IMR-90 (cell line): ENCODE results near the gene OR13G1. TPM values are rescaled to one million over a fixed set of nuclear protein-coding genes. Genes with fewer than 3 reads are reported as not detected.

Experiments
- ATAC-seq: fragments of 200-7000 bp; cut with Tn5 transposase; 2 replicates; pipeline ENCODE4 v1.9.1; 2020; ENCODE audit warnings: low read depth, mild to moderate bottlenecking, moderate library complexity
- BruUV-seq: library from RNA; stranded (reverse); fragments of 400-500 nt; replicated peaks from 2 replicates; lab custom pipeline; 2021; lab: Mats Ljungman, UMichigan
- CTCF ChIA-PET: fragments of 300-600 bp; formaldehyde crosslinking; extraction: SDS; loops from one replicate; lab custom pipeline; 2021; ENCODE audit warnings: antibody characterized with exemption; lab: Yijun Ruan, JAX
- POLR2A ChIA-PET: fragments of 300-600 bp; sonication (Branson Sonifier 250); formaldehyde crosslinking; loops from one replicate; lab custom pipeline; 2022; ENCODE audit warnings: antibody characterized with exemption; ENCODE audit not compliant: unreplicated experiment; lab: Charles Lee
- DNase-seq: peaks from one replicate; pipeline ENCODE4 v3.0.0; 2013
- H2AFZ ChIP-seq: replicated peaks from 2 replicates; pipeline ENCODE3; 2013; ENCODE audit warnings: low read length, mild to moderate bottlenecking; ENCODE audit not compliant: poor library complexity
- H2AK5ac ChIP-seq: 2 replicates; pipeline ENCODE4 v1.6.1; 2013; ENCODE audit warnings: low read depth, low read length, inconsistent platforms
- H2AK9ac ChIP-seq: replicated peaks from 2 replicates; pipeline ENCODE3; 2013; ENCODE audit warnings: mild to moderate bottlenecking, low read depth, low read length, moderate library complexity; ENCODE audit not compliant: poor library complexity
- H2BK120ac ChIP-seq: 2 replicates; pipeline ENCODE4 v1.6.1; 2013; ENCODE audit warnings: low read depth, low read length, inconsistent platforms
- H2BK15ac ChIP-seq: 3 replicates; pipeline ENCODE4 v1.6.1; 2013; ENCODE audit warnings: low read depth, low read length, inconsistent platforms
- H2BK20ac ChIP-seq: 2 replicates; pipeline ENCODE4 v1.6.1; 2013; ENCODE audit warnings: low read depth, mild to moderate bottlenecking, inconsistent platforms, low read length, moderate library complexity
- H2BK5ac ChIP-seq: 2 replicates; pipeline ENCODE4 v1.6.1; 2013; ENCODE audit warnings: mild to moderate bottlenecking, low read depth, low read length, inconsistent platforms; ENCODE audit not compliant: poor library complexity, severe bottlenecking
- H3K14ac ChIP-seq: replicated peaks from 2 replicates; pipeline ENCODE4 v1.6.1; 2013; ENCODE audit warnings: low read depth, low read length, inconsistent platforms
- H3K18ac ChIP-seq: 2 replicates; pipeline ENCODE4 v1.6.1; 2013; ENCODE audit warnings: low read depth, low read length, control low read depth
- H3K23ac ChIP-seq: 2 replicates; pipeline ENCODE4 v1.6.1; 2013; ENCODE audit warnings: low read depth, low read length, inconsistent platforms
- H3K27ac ChIP-seq: 2 replicates; pipeline ENCODE4 v1.5.1; 2013; ENCODE audit warnings: mild to moderate bottlenecking, control low read depth, low read length; ENCODE audit not compliant: insufficient read depth
- H3K27me3 ChIP-seq: 2 replicates; pipeline ENCODE4 v1.6.1; 2013; ENCODE audit warnings: low read length; ENCODE audit not compliant: control insufficient read depth, insufficient read depth
- H3K36me3 ChIP-seq: 2 replicates; pipeline ENCODE4 v1.6.1; 2013; ENCODE audit warnings: low read length, mixed read lengths; ENCODE audit not compliant: control insufficient read depth, insufficient read depth
- H3K4ac ChIP-seq: 2 replicates; pipeline ENCODE4 v1.6.1; 2013; ENCODE audit warnings: low read depth, low read length, inconsistent platforms
- H3K4me1 ChIP-seq: 2 replicates; pipeline ENCODE4 v1.6.1; 2013; ENCODE audit warnings: low read length, mixed read lengths; ENCODE audit not compliant: control insufficient read depth, insufficient read depth
- H3K4me2 ChIP-seq: 2 replicates; pipeline ENCODE4 v1.6.1; 2013; ENCODE audit warnings: low read depth, mild to moderate bottlenecking, control low read depth, low read length, moderate library complexity
- H3K4me3 ChIP-seq: 2 replicates; pipeline ENCODE4 v1.5.1; 2013; ENCODE audit warnings: low read depth, mild to moderate bottlenecking, control low read depth, low read length, moderate library complexity; ENCODE audit not compliant: insufficient read depth
- H3K56ac ChIP-seq: 2 replicates; pipeline ENCODE4 v1.6.1; 2013; ENCODE audit warnings: low read length, inconsistent platforms; ENCODE audit not compliant: insufficient read depth; ENCODE audit errors: extremely low read depth
- H3K79me1 ChIP-seq, 2 experiments: 2 replicates each; pipeline ENCODE4 v1.6.1; 2013; ENCODE audit warnings: low read length in 2 of 2, inconsistent platforms in 1 of 2, low read depth in 1 of 2
- H3K9ac ChIP-seq: 2 replicates; pipeline ENCODE4 v1.6.1; 2013; ENCODE audit warnings: low read depth, low read length, control low read depth
- H3K9me1 ChIP-seq: 2 replicates; pipeline ENCODE4 v1.6.1; 2013; ENCODE audit warnings: low read length, inconsistent platforms; ENCODE audit not compliant: insufficient read depth
- H3K9me3 ChIP-seq: 2 replicates; pipeline ENCODE4 v1.6.1; 2013; ENCODE audit warnings: low read length; ENCODE audit not compliant: control insufficient read depth, insufficient read depth
- H4K20me1 ChIP-seq: 2 replicates; pipeline ENCODE4 v1.6.1; 2013; ENCODE audit warnings: low read length, inconsistent platforms; ENCODE audit not compliant: insufficient read depth
- H4K5ac ChIP-seq: 2 replicates; pipeline ENCODE4 v1.6.1; 2013; ENCODE audit warnings: mild to moderate bottlenecking, low read depth, low read length, control low read depth
- H4K8ac ChIP-seq, 2 experiments: 2 replicates each; pipeline ENCODE4 v1.6.1; 2013; ENCODE audit warnings: low read depth in 2 of 2, low read length in 2 of 2, control low read depth in 1 of 2, inconsistent platforms in 1 of 2
- H4K91ac ChIP-seq: 2 replicates; pipeline ENCODE4 v1.6.1; 2013; ENCODE audit warnings: low read depth, low read length, inconsistent platforms; ENCODE audit not compliant: insufficient read depth
- BHLHE40 ChIP-seq: fragments of 150-350 bp; IDR thresholded peaks from 2 replicates; pipeline ENCODE4 v1.6.1; 2016; ENCODE audit warnings: mild to moderate bottlenecking, low read depth, low read length
- CEBPB ChIP-seq: IDR thresholded peaks from 2 replicates; pipeline ENCODE4 v1.6.1; 2012; ENCODE audit warnings: low read depth, low read length, improper control_type of control experiment
- CHD1 ChIP-seq: IDR thresholded peaks from 2 replicates; pipeline ENCODE4 v1.6.1; 2012; ENCODE audit warnings: low read depth, low read length, improper control_type of control experiment
- FOS ChIP-seq: fragments of 150-350 bp; IDR thresholded peaks from 2 replicates; pipeline ENCODE4 v1.6.1; 2016; ENCODE audit warnings: low read depth, low read length
- MAFK ChIP-seq: IDR thresholded peaks from 2 replicates; pipeline ENCODE4 v1.6.1; 2012; ENCODE audit warnings: low read depth, low read length, improper control_type of control experiment
- MAZ ChIP-seq: IDR thresholded peaks from 2 replicates; pipeline ENCODE4 v1.6.1; 2012; ENCODE audit warnings: low read depth, mild to moderate bottlenecking, low read length, improper control_type of control experiment, moderate library complexity, borderline replicate concordance
- MXI1 ChIP-seq: IDR thresholded peaks from 2 replicates; pipeline ENCODE4 v1.6.1; 2012; ENCODE audit warnings: low read depth, mild to moderate bottlenecking, low read length, moderate library complexity, borderline replicate concordance
- NFE2L2 ChIP-seq: fragments of 150-350 bp; IDR thresholded peaks from 2 replicates; pipeline ENCODE4 v1.6.1; 2016; ENCODE audit warnings: low read depth, mild to moderate bottlenecking, low read length
- POLR2A ChIP-seq: IDR thresholded peaks from 2 replicates; pipeline ENCODE4 v1.6.1; 2012; ENCODE audit warnings: mild to moderate bottlenecking, low read depth, low read length
- RAD21 ChIP-seq: IDR thresholded peaks from 2 replicates; pipeline ENCODE4 v1.6.1; 2012; ENCODE audit warnings: low read length, improper control_type of control experiment
- RCOR1 ChIP-seq: IDR thresholded peaks from 2 replicates; pipeline ENCODE4 v1.6.1; 2012; ENCODE audit warnings: mild to moderate bottlenecking, low read length, improper control_type of control experiment; ENCODE audit not compliant: insufficient replicate concordance
- RFX5 ChIP-seq: IDR thresholded peaks from 2 replicates; pipeline ENCODE4 v1.8.0; 2012; ENCODE audit warnings: low read depth, mild to moderate bottlenecking, low read length, moderate library complexity
- SMC3 ChIP-seq: fragments of 150-350 bp; IDR thresholded peaks from 2 replicates; pipeline ENCODE4 v1.6.1; 2016; ENCODE audit warnings: low read depth, mild to moderate bottlenecking, antibody characterized with exemption, low read length, moderate library complexity
- WGBS, 2 experiments: methylation state at CpG; one replicate each; pipeline versions ENCODE4 v1.1.5 to v1.1.7; 2013; ENCODE audit warnings: missing lambda C conversion rate in 2 of 2; ENCODE audit not compliant: insufficient read length in 1 of 2; ENCODE audit errors: extremely low coverage in 2 of 2; 5-methylcytosine and 5-hydroxymethylcytosine counted together
- dilution Hi-C: fragments of 300-500 bp; cut with HindIII; formaldehyde crosslinking; loops from one replicate; pipeline ENCODE4 v1.14.3; 2018; ENCODE audit warnings: low sequenced_read_pairs; ENCODE audit not compliant: unreplicated experiment
- in situ Hi-C: fragments of 300-500 bp; cut with MboI; formaldehyde crosslinking; loops from 3 replicates; pipeline ENCODE4 v1.14.3; 2019; ENCODE audit warnings: low sequenced_read_pairs, inconsistent platforms, mixed read lengths
- intact Hi-C: fragments of 100-400 bp; cut with micrococcal nuclease; formaldehyde crosslinking; loops from 2 replicates; pipeline ENCODE4 v1.10.0; 2022
- polyA plus RNA-seq, 3 experiments: library from polyadenylated mRNA; depleted of rRNA; stranded (reverse); fragments of >200 nt; gene quantifications; 2 replicates each; pipeline ENCODE4 v1.2.3, GENCODE V29; 2012; ENCODE audit warnings: low replicate concordance in 1 of 3
- total RNA-seq: library from RNA; depleted of rRNA; stranded (reverse); fragments of >200 nt; gene quantifications from 2 replicates; pipeline ENCODE4 v1.2.3, GENCODE V29; 2012
- TF ChIP-seq, protein P1 (sequence below): fragments of 150-350 bp; IDR thresholded peaks from 2 replicates; pipeline ENCODE4 v1.6.1; 2017; ENCODE audit warnings: mild to moderate bottlenecking, antibody characterized with exemption, low read length, low read depth
- TF ChIP-seq, protein P2 (sequence below): conservative IDR thresholded peaks from 2 replicates; pipeline ENCODE4 v1.5.1; 2012; ENCODE audit warnings: mild to moderate bottlenecking, low read depth, low read length, improper control_type of control experiment
- TF ChIP-seq, protein P3 (sequence below): fragments of 150-350 bp; IDR thresholded peaks from 2 replicates; pipeline ENCODE4 v1.6.1; 2016; ENCODE audit warnings: low read depth, mild to moderate bottlenecking, low read length, moderate library complexity, borderline replicate concordance

OR13G1 gene
- total and polyA plus RNA-seq, 2 of the 4 experiments (the other 2 are of a cell fraction), result not detected

DNA sequence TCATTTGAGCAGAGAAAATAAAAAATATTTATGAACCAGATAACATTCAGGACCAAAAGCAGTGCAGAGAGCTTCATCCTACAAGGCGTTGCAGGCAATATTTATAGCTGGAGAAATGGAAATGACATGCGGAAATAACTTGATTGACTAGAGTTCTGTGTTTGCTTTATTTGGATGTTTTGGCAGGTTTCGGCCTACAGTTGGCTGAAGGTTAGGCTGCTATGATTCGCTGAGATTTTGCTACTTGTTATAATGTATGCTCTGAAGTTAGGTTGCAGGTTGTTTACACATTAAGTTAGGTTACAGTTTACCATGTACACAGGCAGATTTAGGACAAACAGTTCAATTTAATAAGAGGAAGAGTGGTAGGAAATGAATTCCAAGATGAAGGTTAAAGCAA is 632 bp upstream of the OR13G1 start:
- Histone ChIP-seq H4K5ac (no peak overlapping the region), H4K20me1 (no peaks in the 10 kb centered on the region), H2AK9ac (no peak overlapping the region), H3K9me1 (no peaks in the 10 kb centered on the region), H3K36me3 (no peaks in the 10 kb centered on the region), H3K9ac (no peak overlapping the region), H3K14ac (no peak overlapping the region), H3K4me1 (no peaks in the 10 kb centered on the region), H2BK15ac (no peak overlapping the region), H3K4ac (no peak overlapping the region), H4K8ac (no peak overlapping the region), H3K23ac (no peak overlapping the region), H3K4me3 (no peak overlapping the region), H3K56ac (no peak overlapping the region), H3K9me3 (peaks cover 2% of the 10 kb centered on the region; the same call in 1 of the 2 replicates), H2BK20ac (no peak overlapping the region), H3K4me2 (no peak overlapping the region), H2BK5ac (no peak overlapping the region), H3K18ac (no peak overlapping the region), H2AK5ac (no peak overlapping the region), H4K91ac (no peak overlapping the region), H2BK120ac (no peak overlapping the region), H3K79me1 (no peaks in the 10 kb centered on the region), H3K27ac (no peak overlapping the region), H2AFZ (no peak overlapping the region), H3K27me3 (no peaks in the 10 kb centered on the region)
- intact Hi-C loops, result no loop called here
- DNase-seq (no peak), ATAC-seq (no peak)
- POLR2A ChIA-PET, result no interaction called here
- dilution Hi-C loops, result no loop called here
- CTCF ChIA-PET, result no interaction called here
- no TSS peak for BruUV-seq
- WGBS, 2 experiments, result no CpG with 5 or more reads among the region's 4 CpGs
- no peak for TF ChIP-seq MAZ
- no peak for TF ChIP-seq BHLHE40
- no peak for TF ChIP-seq RFX5
- TF ChIP-seq CHD1, result no peak
- TF ChIP-seq MAFK, result no peak
- TF ChIP-seq SMC3, result no peak
- TF ChIP-seq RCOR1, result no peak
- TF ChIP-seq, protein P1, sequence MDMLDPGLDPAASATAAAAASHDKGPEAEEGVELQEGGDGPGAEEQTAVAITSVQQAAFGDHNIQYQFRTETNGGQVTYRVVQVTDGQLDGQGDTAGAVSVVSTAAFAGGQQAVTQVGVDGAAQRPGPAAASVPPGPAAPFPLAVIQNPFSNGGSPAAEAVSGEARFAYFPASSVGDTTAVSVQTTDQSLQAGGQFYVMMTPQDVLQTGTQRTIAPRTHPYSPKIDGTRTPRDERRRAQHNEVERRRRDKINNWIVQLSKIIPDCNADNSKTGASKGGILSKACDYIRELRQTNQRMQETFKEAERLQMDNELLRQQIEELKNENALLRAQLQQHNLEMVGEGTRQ, result no peak
- no peak for TF ChIP-seq CEBPB
- TF ChIP-seq, protein P2, sequence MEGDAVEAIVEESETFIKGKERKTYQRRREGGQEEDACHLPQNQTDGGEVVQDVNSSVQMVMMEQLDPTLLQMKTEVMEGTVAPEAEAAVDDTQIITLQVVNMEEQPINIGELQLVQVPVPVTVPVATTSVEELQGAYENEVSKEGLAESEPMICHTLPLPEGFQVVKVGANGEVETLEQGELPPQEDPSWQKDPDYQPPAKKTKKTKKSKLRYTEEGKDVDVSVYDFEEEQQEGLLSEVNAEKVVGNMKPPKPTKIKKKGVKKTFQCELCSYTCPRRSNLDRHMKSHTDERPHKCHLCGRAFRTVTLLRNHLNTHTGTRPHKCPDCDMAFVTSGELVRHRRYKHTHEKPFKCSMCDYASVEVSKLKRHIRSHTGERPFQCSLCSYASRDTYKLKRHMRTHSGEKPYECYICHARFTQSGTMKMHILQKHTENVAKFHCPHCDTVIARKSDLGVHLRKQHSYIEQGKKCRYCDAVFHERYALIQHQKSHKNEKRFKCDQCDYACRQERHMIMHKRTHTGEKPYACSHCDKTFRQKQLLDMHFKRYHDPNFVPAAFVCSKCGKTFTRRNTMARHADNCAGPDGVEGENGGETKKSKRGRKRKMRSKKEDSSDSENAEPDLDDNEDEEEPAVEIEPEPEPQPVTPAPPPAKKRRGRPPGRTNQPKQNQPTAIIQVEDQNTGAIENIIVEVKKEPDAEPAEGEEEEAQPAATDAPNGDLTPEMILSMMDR, result no peak
- TF ChIP-seq NFE2L2, result no peak
- TF ChIP-seq, protein P3, sequence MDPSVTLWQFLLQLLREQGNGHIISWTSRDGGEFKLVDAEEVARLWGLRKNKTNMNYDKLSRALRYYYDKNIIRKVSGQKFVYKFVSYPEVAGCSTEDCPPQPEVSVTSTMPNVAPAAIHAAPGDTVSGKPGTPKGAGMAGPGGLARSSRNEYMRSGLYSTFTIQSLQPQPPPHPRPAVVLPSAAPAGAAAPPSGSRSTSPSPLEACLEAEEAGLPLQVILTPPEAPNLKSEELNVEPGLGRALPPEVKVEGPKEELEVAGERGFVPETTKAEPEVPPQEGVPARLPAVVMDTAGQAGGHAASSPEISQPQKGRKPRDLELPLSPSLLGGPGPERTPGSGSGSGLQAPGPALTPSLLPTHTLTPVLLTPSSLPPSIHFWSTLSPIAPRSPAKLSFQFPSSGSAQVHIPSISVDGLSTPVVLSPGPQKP, result no peak
- TF ChIP-seq FOS, result no peak
- no peak for TF ChIP-seq MXI1
- no peak for TF ChIP-seq RAD21
- no peak for TF ChIP-seq POLR2A
- in situ Hi-C loops, result no loop called here
